Upper lobe of right lung (tissue), 1 donor: ENCODE results near the gene KANSL3. TPM values are rescaled to one million over a fixed set of nuclear protein-coding genes. Genes with fewer than 3 reads are reported as not detected.

Source experiments
- ATAC-seq: fragments of 200-7000 bp; cut with Tn5 transposase; one replicate; pipeline ENCODE4 v1.9.1; 2020; ENCODE audit warnings: mild to moderate bottlenecking, moderate library complexity
- DNase-seq: peaks from one replicate; pipeline ENCODE4 v3.0.0-alpha.2; 2020
- H3K27ac ChIP-seq: fragments of 200-600 bp; one replicate; pipeline ENCODE4 v1.8.0; 2022
- H3K27me3 ChIP-seq: fragments of 200-600 bp; one replicate; pipeline ENCODE4 v1.8.0; 2022; ENCODE audit warnings: mild to moderate bottlenecking
- H3K36me3 ChIP-seq: fragments of 200-600 bp; one replicate; pipeline ENCODE4 v1.8.0; 2022
- H3K4me1 ChIP-seq: fragments of 200-600 bp; one replicate; pipeline ENCODE4 v1.8.0; 2022
- H3K4me3 ChIP-seq: fragments of 200-600 bp; one replicate; pipeline ENCODE4 v1.8.0; 2022; ENCODE audit warnings: mild to moderate bottlenecking
- H3K9me3 ChIP-seq: fragments of 200-600 bp; one replicate; pipeline ENCODE4 v1.8.0; 2022
- CTCF ChIP-seq: fragments of 200-600 bp; IDR thresholded peaks from one replicate; pipeline ENCODE4 v1.8.0; 2022; ENCODE audit warnings: antibody characterized with exemption
- intact Hi-C: fragments of 100-400 bp; cut with DNase I; formaldehyde crosslinking; loops from one replicate; pipeline ENCODE4 v1.11.0; 2022
- total RNA-seq: library from RNA; stranded (reverse); fragmentation: NEBNext Ultra II Directional; extraction: Animal tissue kit (Norgen Biotek cat#: 25700); gene quantifications from one replicate; pipeline ENCODE4 v1.2.1, GENCODE V29; 2021
- donor health status: DM: no; HTN: yes; CAD: no; lungs with severe emphysema.

The KANSL3 gene
- total RNA-seq, 1 donor from 2014 or later: 50.1 TPM

- no peaks in the 10 kb centered on the region for H3K9me3 ChIP-seq
- H3K4me3 ChIP-seq: no peak overlapping the region
- intact Hi-C loops: no loop called here
- H3K27ac ChIP-seq: no peak overlapping the region
- no peaks in the 10 kb centered on the region for H3K27me3 ChIP-seq
- DNase-seq: no peak
- peaks cover 11% of the 10 kb centered on the region for H3K4me1 ChIP-seq
- ATAC-seq: no peak
- no peak for TF ChIP-seq CTCF
- H3K36me3 ChIP-seq: no peaks in the 10 kb centered on the region
Measured at GRCh38 chr2:96683972-96684820, 46.1 kb upstream of the KANSL3 start.

GRCh38 chr2:96683307-96683706, 45.2 kb upstream of the KANSL3 start:
- no peak for TF ChIP-seq CTCF
- Histone ChIP-seq H3K9me3 (no peaks in the 10 kb centered on the region), H3K27ac (no peak overlapping the region), H3K4me3 (no peak overlapping the region), H3K4me1 (peaks cover 11% of the 10 kb centered on the region), H3K27me3 (no peaks in the 10 kb centered on the region), H3K36me3 (no peaks in the 10 kb centered on the region)
- no peak for ATAC-seq
- intact Hi-C loops: no loop called here
- no peak for DNase-seq

GRCh38 chr2:96681540-96681939, 43.4 kb upstream of the KANSL3 start:
- Histone ChIP-seq H3K27me3 (no peaks in the 10 kb centered on the region), H3K36me3 (no peaks in the 10 kb centered on the region), H3K4me1 (peaks cover 11% of the 10 kb centered on the region), H3K27ac (no peak overlapping the region), H3K4me3 (no peak overlapping the region), H3K9me3 (no peaks in the 10 kb centered on the region)
- ATAC-seq: no peak
- no peak for TF ChIP-seq CTCF
- DNase-seq: no peak
- intact Hi-C loops: no loop called here

GRCh38 chr2:96680561-96681141, 42.5 kb upstream of the KANSL3 start:
- ATAC-seq (peak; percentile 73), DNase-seq (no peak)
- Histone ChIP-seq H3K36me3 (no peaks in the 10 kb centered on the region), H3K4me3 (no peak overlapping the region), H3K4me1 (peaks cover 5% of the 10 kb centered on the region), H3K27ac (peak overlapping the region; percentile 7), H3K27me3 (no peaks in the 10 kb centered on the region), H3K9me3 (no peaks in the 10 kb centered on the region)
- intact Hi-C loops: no loop called here
- no peak for TF ChIP-seq CTCF

GRCh38 chr2:96679848-96680247, 41.7 kb upstream of the KANSL3 start:
- TF ChIP-seq CTCF: no peak
- H3K4me3 ChIP-seq: no peak overlapping the region

More at GRCh38 chr2:96679848-96680247, 41.7 kb upstream of the KANSL3 start:
- no peaks in the 10 kb centered on the region for H3K27me3 ChIP-seq
- DNase-seq (no peak), ATAC-seq (peak; percentile 66)
- intact Hi-C loops: no loop called here
- no peaks in the 10 kb centered on the region for H3K9me3 ChIP-seq
- H3K4me1 ChIP-seq: no peaks in the 10 kb centered on the region
- H3K36me3 ChIP-seq: no peaks in the 10 kb centered on the region
- peak overlapping the region; percentile 7 for H3K27ac ChIP-seq
